SK-N-MC (cell line): ENCODE measurements around the gene IGFBP1.
A peak's percentile ranks its signal among the peaks of the same experiment; 100 is the strongest.
"Not testable (repeated sequence)": the region's sequence is repeated elsewhere in the genome, so short reads cannot be mapped to it uniquely, and the experiment has no call there.

Source experiments
- DNase-seq: peaks from one replicate; pipeline ENCODE4 v3.0.0-alpha.2; 2011; ENCODE audit warnings: low read depth, low spot score
- H3K27ac ChIP-seq: fragments of 200-600 bp; sonication (generic); 2 replicates; pipeline ENCODE4 v1.5.1; 2016; ENCODE audit warnings: mixed run types
- H3K36me3 ChIP-seq: fragments of 200-600 bp; sonication (generic); 2 replicates; pipeline ENCODE4 v1.6.1; 2017; ENCODE audit warnings: antibody characterized with exemption, low read length, mixed read lengths; ENCODE audit not compliant: insufficient read depth
- H3K4me3 ChIP-seq: fragments of 200-600 bp; sonication (generic); 2 replicates; pipeline ENCODE4 v1.5.1; 2016
- H3K9ac ChIP-seq: fragments of 200-600 bp; sonication (generic); 2 replicates; pipeline ENCODE4 v1.8.0; 2017; ENCODE audit warnings: mixed run types, mixed read lengths; ENCODE audit not compliant: insufficient read length
- H3K9me3 ChIP-seq: fragments of 200-600 bp; sonication (generic); 2 replicates; pipeline ENCODE4 v1.6.1; 2017; ENCODE audit warnings: low read depth, mild to moderate bottlenecking, antibody characterized with exemption, low read length, moderate library complexity, mixed read lengths
- EZH2 ChIP-seq: fragments of 200-600 bp; sonication (generic); IDR thresholded peaks from one replicate; pipeline ENCODE4 v1.6.1; 2017; ENCODE audit warnings: antibody characterized with exemption
- FOXP2 ChIP-seq: optimal IDR thresholded peaks from 2 replicates; pipeline ENCODE3; 2011; ENCODE audit warnings: mild to moderate bottlenecking, moderate library complexity; ENCODE audit not compliant: insufficient read depth; ENCODE audit errors: extremely low read length, control extremely low read depth
- POLR2AphosphoS5 ChIP-seq: IDR thresholded peaks from 2 replicates; pipeline ENCODE4 v1.6.1; 2012; ENCODE audit warnings: mild to moderate bottlenecking, low read depth, low read length, borderline replicate concordance

The IGFBP1 gene

DNA sequence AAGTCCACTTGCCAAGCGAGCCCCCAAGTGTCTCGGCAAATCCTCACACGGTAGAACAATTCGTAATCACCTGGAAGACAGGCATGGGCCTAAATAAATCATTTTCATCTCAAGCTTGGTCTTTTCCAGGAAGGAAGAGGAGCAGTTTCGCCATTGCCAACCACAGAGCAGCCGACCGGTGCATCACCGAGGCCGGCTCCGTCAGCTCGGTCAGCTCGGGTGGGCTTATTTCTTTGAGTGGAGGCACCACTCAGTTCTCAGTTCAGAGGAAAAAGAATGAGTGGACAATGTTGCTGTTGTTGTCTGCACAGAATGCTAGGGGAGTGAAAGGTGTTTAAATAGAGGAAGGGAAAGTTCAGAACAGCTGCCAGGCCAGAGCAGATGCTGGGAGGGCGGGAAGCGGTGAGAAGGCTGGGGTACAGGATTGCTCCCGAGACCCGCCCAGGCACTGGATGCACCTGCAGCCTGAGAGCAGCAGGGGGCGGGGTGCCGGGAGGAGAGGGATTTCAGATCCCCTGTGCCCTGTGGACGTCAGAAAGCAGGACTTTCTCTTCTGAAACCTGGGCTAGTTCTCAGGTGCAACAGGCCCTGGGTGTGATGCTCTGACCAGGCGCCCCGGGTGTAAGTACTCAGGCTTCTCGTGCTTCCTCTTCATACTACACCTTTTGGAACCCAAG lies 50.5 kb downstream of the IGFBP1 start:
- H3K27ac ChIP-seq: no peak overlapping the region
- TF ChIP-seq POLR2AphosphoS5: no peak
- no peak for TF ChIP-seq FOXP2
- no peak for TF ChIP-seq EZH2
- H3K9me3 ChIP-seq: no peaks in the 10 kb centered on the region
- no peak overlapping the region for H3K4me3 ChIP-seq
- H3K9ac ChIP-seq: no peak overlapping the region
- H3K36me3 ChIP-seq: no peaks in the 10 kb centered on the region
- no peak for DNase-seq

GRCh38 chr7:45939574-45939973 lies 51.3 kb downstream of the IGFBP1 start:
- H3K9me3 ChIP-seq: no peaks in the 10 kb centered on the region
- TF ChIP-seq FOXP2: no peak
- TF ChIP-seq POLR2AphosphoS5: no peak
- no peak for TF ChIP-seq EZH2
- H3K36me3 ChIP-seq: no peaks in the 10 kb centered on the region
- H3K9ac ChIP-seq: no peak overlapping the region
- no peak for DNase-seq
- H3K27ac ChIP-seq: no peak overlapping the region
- no peak overlapping the region for H3K4me3 ChIP-seq

DNA sequence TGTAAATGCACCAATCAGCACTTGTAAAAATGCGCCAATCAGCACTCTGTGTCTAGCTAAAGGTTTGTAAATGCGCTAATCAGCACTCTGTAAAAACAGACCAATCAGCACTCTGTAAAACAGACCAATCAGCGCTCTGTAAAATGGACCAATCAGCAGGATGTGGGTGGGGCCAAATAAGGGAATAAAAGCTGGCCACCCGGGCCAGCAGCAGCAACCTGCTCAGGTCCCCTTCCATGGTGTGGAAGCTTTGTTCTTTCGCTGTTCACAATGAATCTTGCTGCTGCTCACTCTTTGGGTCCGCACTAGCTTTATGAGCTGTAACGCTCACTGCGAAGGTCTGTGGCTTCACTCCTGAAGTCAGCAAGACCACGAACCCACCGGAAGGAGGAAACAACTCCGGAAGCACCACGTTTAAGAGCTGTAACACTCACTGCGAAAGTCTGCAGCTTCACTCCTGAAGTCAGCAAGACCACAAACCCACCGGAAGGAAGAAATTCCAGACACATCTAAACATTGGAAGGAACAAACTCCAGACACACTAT lies 52.0 kb downstream of the IGFBP1 start:
- not testable (repeated sequence) for H3K36me3 ChIP-seq, DNase-seq, H3K9ac ChIP-seq, H3K27ac ChIP-seq, H3K9me3 ChIP-seq
- H3K4me3 ChIP-seq: peak overlapping the region; percentile 36; the same call in 1 of the 2 replicates

GRCh38 chr7:45940939-45941338 lies 52.7 kb downstream of the IGFBP1 start:
- Histone ChIP-seq H3K27ac (no peak overlapping the region), H3K36me3 (no peaks in the 10 kb centered on the region), H3K4me3 (peak overlapping the region; percentile 36; the same call in 1 of the 2 replicates), H3K9me3 (no peaks in the 10 kb centered on the region), H3K9ac (no peak overlapping the region)
- DNase-seq: no peak
- no peak for TF ChIP-seq FOXP2
- TF ChIP-seq EZH2: no peak
